T1000 (cell line): Measurements from ENCODE around the gene OR2M2.

Source experiments
- DNase-seq: peaks from one replicate; lab custom pipeline; 2025; ENCODE audit warnings: mixed read lengths; lab: John Stamatoyannopoulos, UW

Gene OR2M2, protein sequence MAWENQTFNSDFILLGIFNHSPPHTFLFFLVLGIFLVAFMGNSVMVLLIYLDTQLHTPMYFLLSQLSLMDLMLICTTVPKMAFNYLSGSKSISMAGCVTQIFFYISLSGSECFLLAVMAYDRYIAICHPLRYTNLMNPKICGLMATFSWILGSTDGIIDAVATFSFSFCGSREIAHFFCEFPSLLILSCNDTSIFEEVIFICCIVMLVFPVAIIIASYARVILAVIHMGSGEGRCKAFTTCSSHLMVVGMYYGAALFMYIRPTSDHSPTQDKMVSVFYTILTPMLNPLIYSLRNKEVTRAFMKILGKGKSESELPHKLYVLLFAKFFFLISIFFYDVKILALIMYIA

DNA sequence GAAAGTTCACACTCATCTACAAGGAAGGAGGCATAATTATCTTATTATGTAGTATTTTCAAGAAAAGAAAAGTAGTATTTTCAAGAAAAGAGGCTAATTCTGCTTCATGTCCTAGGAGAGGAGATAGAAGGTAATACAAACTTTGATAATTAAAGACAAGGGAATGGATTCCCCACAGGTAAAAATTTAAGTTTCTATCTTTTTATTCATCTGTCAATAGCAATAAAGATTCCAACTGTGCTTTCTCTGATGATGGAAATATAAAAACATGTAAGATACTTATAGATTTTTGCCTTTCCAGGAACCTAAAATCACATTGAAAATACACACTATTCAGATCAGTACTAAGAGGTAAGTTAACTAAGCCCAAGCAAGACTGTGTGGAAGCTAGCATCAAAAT is at the start of gene OR2M2:
OR2M2 (plus strand) TSS at position 301 of the 400 bp plus-strand sequence. CDS start 5,165 bp downstream, outside the sequence.
- DNase-seq, result no peak

- no peak for DNase-seq
Observed at GRCh38 chr1:248127653-248128052, 47.0 kb upstream of the OR2M2 start.

DNA sequence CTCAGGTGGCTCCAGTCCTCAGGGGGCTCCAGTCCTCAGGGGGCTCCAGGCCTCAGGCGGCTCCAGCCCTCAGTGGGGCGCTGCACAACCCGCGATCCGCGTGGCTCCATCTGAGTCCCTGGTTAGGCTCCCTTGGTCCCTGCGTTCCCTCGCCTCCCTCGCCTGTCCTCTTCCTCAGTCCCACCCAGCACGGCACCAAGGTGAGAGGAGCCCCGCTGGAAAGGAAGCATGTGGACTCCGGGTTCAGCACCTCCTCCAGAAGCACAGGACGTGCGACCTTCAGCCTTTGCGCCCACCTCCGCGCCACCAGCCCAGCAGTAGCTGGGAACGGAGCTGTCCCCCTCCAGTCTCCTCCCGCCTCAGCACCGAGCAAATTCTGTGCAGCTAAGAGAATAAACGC is 37.8 kb upstream of the OR2M2 start:
- DNase-seq, result no peak

DNA sequence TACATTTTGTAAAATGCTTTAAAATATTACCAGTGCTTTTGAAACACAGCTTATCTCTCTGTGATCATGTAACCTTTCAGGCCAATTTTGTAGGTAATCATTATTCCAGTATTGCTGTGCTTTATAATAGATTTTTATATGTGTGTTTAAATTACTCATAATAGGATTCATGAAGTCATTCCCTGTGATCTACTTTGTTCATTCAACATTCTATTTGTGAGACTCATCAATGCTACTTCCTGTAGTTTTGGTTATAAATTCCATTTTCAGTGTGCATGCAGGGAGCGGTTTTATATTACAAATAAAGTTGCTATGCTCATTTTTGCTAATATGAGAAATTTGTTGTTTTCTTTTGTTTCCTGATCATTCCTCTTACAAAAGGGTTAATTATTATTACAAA is 33.8 kb upstream of the OR2M2 start:
- DNase-seq, result no peak

DNA sequence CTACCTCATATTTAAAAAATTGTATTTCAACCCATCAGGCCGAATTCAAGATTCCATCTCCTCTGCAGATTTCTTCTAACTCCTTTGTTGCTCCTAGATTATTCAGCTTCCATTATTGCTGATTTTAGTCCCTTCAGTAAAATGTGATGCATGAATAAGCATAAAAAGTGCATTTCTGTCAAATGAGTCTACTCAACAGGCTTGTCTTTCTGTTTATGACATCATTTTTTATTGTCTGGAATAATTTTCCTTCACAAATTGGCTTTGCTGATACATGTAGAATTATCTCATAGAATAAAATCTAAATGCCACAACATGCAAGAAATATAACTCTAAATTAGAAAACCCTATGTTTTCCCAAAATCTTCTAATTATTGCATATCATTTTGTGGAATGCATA is 31.3 kb upstream of the OR2M2 start:
- DNase-seq, result no peak

DNA sequence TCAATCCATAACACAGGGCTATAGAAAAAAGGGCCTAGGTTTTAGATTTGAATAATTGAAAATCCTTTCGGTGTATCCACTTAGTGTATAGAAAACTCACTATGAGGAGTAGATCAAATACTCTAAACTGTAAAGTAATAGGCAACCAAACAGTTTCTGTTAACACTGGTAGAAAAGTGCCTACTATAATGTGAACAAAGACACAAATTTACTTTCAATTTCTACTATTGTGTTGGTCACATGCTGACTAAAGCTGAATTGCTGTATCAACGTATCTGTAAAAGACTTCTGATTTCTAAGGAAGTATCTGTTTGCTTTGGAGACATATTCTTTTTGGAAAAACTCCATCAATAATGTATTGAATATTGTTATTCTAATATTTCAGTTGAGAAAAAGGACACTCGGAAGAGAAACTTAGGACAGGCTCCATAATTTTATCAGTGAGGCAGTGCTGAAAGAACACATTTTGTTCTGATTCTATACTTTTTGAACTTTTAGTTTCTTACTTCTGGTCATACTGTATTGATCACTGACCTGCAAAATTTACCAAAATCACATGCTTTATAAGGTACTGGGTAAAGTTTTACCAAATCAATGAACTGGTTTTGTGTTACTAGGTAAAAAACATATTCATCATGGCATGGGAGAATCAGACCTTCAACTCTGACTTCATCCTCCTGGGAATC is 30.0 kb upstream of the OR2M2 start, which contains the start of gene OR2M5:
OR2M5 (plus strand) TSS at position 636 of the 686 bp plus-strand sequence; CDS start at position 636, 0 bp downstream.
- no peak for DNase-seq

DNA sequence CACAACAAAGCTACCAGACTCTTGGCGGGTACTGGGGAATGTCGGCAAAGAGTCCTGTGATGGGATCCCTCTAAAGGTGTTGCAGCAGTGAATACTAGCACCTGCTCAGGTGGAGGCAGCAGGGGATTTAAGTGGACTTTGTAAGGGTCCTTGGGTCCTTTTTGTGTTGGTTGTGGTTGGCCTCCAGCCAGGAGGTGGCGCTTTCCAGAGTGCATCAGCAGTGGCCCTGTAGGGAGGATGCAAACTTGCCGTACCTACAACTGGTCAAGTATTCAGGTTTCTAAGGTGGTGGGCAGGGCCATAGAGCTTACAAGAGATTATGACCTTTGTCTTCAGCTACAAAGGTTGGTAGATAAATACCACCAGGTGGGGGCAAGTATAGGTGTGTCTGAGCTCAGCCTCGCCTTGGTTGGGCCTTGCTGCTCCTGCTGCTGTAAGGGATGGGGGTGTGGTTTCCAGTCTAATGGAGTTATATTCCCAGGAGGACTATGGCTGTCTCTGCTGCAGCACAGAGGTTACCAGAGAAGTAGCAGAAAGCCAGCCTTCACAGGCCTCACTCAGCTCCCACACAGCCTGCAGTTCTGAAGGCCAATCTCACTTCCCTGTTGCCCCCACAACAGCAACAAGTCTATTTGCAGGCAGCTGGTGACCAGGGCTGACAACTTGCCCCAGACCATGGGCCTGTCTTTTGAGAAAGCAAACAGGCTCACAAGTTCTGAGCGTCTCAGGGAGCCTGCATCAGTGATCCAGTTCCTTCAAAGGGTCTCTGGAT is 22.4 kb upstream of the OR2M2 start:
- DNase-seq, result no peak

DNA sequence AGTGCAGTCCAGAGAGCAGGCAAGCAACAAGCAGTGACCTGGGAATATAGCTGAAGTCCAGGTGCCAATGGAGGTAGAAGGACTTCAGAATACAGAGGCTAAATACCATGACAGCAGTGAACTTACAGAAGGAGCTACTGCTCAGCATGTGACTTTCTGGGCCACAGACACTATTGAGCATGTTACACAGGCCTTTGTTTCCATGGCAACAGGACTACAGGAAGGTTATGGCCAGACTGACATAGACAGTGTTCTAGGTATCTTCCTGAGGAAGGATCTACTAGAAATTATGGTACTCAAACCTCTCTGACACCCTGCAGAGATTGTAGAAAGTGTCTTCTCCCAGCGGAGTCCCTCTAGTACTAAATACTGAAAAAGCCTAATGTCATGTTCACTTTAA is 18.7 kb upstream of the OR2M2 start:
- DNase-seq, result no peak

GRCh38 chr1:248158758-248159157 is 15.9 kb upstream of the OR2M2 start:
- DNase-seq, result no peak

DNA sequence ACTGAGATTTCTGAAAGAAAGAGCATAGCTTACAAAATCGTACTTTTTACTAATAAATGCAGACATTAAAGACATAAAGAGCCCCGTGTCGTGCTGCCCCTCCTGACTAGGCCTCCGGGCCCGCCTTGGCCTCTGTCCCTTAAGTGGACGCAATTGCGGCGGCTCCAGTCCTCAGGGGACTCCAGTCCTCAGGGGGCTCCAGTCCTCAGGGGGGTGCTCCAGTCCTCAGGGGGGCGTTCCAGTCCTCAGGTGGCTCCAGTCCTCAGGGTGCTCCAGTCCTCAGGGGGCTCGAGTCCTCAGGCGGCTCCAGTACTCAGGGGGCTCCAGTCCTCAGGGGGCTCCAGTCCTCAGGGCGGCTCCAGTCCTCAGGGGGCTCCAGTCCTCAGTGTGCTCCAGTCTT is 10.6 kb upstream of the OR2M2 start:
- DNase-seq, result no peak

GRCh38 chr1:248165186-248165585 is 9.4 kb upstream of the OR2M2 start:
- no peak for DNase-seq

- DNase-seq, result no peak
Observed at GRCh38 chr1:248183996-248184395, 9.4 kb downstream of the OR2M2 start.

DNA sequence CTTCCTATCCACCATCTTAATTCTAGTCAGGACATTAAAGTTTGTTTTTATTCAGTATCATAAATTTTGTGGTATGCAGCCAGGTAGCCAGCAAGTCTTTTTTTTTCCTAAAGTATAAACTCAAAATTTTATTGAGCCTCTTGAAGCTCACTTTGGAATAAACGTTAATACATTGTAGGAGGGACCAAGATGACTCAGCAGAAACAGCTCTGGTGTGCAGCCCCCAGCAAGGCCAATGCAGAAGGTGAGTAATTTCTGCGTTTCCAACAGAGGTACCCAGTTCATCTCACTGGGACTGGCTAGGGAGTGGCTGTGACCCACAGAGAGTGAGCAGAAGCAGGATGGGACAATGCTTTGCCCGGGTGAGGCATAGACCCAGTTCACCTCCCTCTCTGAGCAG is 12.7 kb downstream of the OR2M2 start:
- DNase-seq, result no peak

DNA sequence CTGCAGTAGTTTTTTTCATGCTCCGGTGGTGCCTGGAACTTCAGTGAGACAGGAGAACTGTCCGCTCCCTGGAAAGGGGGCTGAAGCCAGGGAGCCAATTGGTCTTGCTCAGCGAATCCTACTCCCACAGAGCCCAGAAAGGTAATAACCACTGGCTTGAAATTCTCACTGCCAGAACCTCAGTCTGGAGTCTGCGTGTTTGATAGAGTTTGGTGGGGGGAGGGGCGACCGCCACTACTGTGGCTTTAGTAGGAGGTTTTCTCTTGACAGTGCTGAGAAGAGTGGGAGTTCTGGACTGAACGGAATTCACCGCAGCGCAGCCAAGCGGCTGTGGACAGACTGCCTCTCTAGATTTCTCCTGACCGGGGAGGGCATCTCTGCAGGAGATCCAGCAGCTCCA is 14.4 kb downstream of the OR2M2 start:
- no peak for DNase-seq

DNA sequence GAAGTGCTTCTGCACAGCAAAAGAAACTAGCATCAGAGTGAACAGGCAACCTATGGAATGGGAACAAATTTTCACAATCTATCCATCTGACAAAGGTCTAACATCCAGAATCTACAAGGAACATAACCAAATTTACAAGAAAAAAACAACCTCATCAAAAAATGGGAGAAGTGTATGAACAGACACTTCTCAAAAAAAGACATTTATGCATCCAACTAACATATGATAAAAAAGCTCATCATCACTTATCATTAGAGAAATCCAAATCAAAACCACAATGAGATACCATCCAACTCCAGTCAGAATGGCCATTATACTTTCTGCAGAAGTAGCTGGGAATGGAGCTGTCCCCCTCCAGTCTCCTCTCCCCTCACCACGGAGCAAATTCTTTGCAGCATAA is 19.5 kb downstream of the OR2M2 start:
- no peak for DNase-seq

GRCh38 chr1:248196965-248197364 is 22.3 kb downstream of the OR2M2 start, which contains the start of gene OR2M3:
Gene OR2M3, plus strand, starts transcription at chr1:248197265. Its CDS starts 5,803 bp downstream, at chr1:248203068.
- DNase-seq, result no peak

GRCh38 chr1:248215880-248216279 is 41.3 kb downstream of the OR2M2 start:
- DNase-seq, result no peak

DNA sequence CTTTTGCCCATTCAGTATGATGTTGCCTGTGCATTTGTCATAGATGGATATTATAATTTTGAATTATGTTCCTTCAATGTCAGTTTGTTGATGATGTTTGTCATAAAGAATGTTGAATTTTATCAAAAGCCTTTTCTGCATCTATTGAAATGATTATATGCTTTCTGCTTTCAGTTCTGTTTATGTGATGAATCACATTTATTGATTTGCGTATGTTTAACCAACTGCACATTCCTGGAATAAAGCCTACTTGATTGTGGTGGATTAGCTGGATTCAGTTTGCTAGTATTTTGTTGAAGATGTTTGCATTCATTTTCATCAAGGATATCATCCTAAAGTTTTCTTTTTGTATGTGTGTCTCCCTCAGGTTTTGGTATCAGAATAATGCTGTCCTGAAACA is 50.9 kb downstream of the OR2M2 start:
- no peak for DNase-seq

DNA sequence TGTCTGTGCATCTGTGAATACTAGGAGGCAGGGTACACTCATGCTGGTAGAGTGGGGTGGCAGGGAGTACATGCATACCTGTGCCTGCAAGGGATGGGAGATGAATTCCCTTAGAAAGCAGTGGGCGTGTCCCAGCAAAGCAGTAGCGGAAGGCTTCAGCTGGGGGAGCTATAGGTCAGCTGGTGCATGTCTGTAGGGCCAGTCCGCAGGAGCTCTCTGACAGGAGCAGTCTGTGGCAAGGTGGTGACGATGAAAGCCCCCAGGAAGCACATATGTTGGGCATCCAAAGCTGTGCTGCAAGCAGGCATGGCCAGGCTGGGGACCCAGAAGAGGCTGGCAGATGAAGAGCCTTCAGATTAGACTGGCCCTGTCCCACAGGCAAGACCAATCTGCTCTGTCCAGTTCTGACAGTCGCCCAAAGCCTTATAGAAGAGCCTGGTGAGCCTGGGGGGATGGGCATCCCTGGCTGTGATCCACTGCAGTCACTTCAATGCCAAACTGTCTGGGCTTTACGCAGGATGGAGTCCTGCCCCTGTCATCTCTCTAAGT is 54.8 kb downstream of the OR2M2 start:
- DNase-seq, result no peak
